ENCODE data around the gene LRGUK.

Gene LRGUK

DNA sequence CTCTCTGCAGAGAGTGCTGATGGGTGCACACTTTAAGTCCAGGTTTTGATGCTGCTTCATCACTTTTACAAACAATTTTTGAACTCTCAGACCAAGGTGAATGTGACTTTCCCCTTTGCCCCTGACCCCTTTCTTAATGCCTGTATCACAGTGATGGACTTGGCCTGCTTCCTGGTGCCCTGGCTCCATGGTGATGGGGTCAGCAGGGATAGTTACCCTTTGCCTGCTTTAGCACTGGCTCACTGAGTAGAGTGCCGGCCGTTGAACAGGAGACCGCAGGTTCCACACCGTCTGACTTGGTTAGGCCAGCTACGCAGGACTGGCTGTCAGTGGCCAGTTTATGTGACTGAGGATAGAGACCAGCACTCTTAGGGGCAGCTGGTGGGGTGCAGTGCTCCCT, 40.1 kb downstream of the LRGUK start:
- Histone ChIP-seq H3K4me1 (ENCODE audit: control insufficient read depth in 2 of 2, insufficient read depth in 1 of 2, low read depth in 1 of 2, low read length in 2 of 2) (peaks cover 0 to 4% of the 10 kb centered on the region in 2 donors), H3K18ac (ENCODE audit: low read length) (peak overlapping the region; percentile 49), H3K9ac (ENCODE audit: low read depth, low read length, poor library complexity) (no peak overlapping the region), H4K8ac (ENCODE audit: low read depth, low read length) (no peak overlapping the region), H2BK12ac (ENCODE audit: low read length) (no peak overlapping the region), H3K4ac (ENCODE audit: low read length) (no peak overlapping the region), H3K27ac (replicated peaks; ENCODE audit: low read length) (no peak overlapping the region), H3K14ac (ENCODE audit: low read length) (no peak overlapping the region), H3K23ac (ENCODE audit: low read depth, low read length, poor library complexity) (no peak overlapping the region), H4K91ac (ENCODE audit: low read depth, low read length, poor library complexity) (no peak overlapping the region), H2AK5ac (ENCODE audit: low read depth, low read length) (no peak overlapping the region), H3K79me1 (ENCODE audit: low read depth, low read length) (no peaks in the 10 kb centered on the region), H2BK5ac (ENCODE audit: low read length) (no peak overlapping the region), H2AFZ (ENCODE audit: low read length) (no peak overlapping the region), H3K36me3 (replicated peaks in 1 of 2; ENCODE audit: control insufficient read depth in 2 of 2, insufficient read depth in 2 of 2, low read length in 2 of 2) (no peaks in the 10 kb centered on the region), H2BK15ac (ENCODE audit: low read length) (no peak overlapping the region), H3K9me3 (replicated peaks in 1 of 2; ENCODE audit: control insufficient read depth in 2 of 2, insufficient read depth in 1 of 2, low read depth in 1 of 2, low read length in 2 of 2) (no peaks in the 10 kb centered on the region), H3K4me2 (ENCODE audit: insufficient read depth, low read length, poor library complexity, severe bottlenecking) (no peak overlapping the region), H2BK120ac (ENCODE audit: low read depth, low read length) (no peak overlapping the region), H3K4me3 (ENCODE audit: low read length in 2 of 2) (no peak overlapping the region), H3K27me3 (ENCODE audit: control insufficient read depth in 3 of 3, insufficient read depth in 3 of 3, low read depth in 1 of 3, low read length in 3 of 3) (no peaks in the 10 kb centered on the region)
- no CpG with 5 or more reads among the region's 5 CpGs for WGBS, 2 donors (ENCODE audit: extremely low coverage in 2 of 2, insufficient read length in 2 of 2, insufficient replicate concordance in 1 of 2)
- no peak for DNase-seq (ENCODE audit: low spot score)

DNA sequence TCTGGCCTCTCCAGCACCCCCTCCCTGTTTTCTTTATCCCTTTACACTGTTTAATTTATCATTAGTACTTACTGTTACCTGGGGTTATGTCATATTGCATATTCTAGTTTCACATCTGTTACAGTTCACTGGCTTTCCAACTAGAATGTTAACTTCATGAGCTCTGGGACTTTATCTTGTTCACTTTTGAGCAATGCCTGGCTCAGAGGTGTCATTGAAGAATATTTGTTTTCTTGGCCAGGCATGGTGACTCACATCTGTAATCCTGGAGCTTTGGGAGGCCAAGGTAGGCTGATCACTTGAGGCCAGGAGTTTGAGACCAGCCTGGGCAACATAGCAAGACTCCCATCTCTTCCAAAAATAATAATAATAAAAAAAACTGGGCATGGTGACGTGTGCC, 40.7 kb downstream of the LRGUK start:
- H3K9ac ChIP-seq (ENCODE audit: low read depth, low read length, poor library complexity) = no peak overlapping the region
- H3K4me1 ChIP-seq (ENCODE audit: control insufficient read depth in 2 of 2, insufficient read depth in 1 of 2, low read depth in 1 of 2, low read length in 2 of 2) = peaks cover 0 to 4% of the 10 kb centered on the region in 2 donors
- no peak overlapping the region for H2BK15ac ChIP-seq (ENCODE audit: low read length)
- no peak overlapping the region for H3K18ac ChIP-seq (ENCODE audit: low read length)
- H2BK12ac ChIP-seq (ENCODE audit: low read length) = no peak overlapping the region
- no CpG with 5 or more reads among the region's 1 CpG for WGBS, 2 donors (ENCODE audit: extremely low coverage in 2 of 2, insufficient read length in 2 of 2, insufficient replicate concordance in 1 of 2)
- no peak overlapping the region for H2BK120ac ChIP-seq (ENCODE audit: low read depth, low read length)
- H3K36me3 ChIP-seq (replicated peaks in 1 of 2; ENCODE audit: control insufficient read depth in 2 of 2, insufficient read depth in 2 of 2, low read length in 2 of 2) = no peaks in the 10 kb centered on the region
- H2AFZ ChIP-seq (ENCODE audit: low read length) = no peak overlapping the region
- H4K91ac ChIP-seq (ENCODE audit: low read depth, low read length, poor library complexity) = no peak overlapping the region
- no peak overlapping the region for H2BK5ac ChIP-seq (ENCODE audit: low read length)
- no peak overlapping the region for H2AK5ac ChIP-seq (ENCODE audit: low read depth, low read length)
- no peak overlapping the region for H3K23ac ChIP-seq (ENCODE audit: low read depth, low read length, poor library complexity)
- H3K4me2 ChIP-seq (ENCODE audit: insufficient read depth, low read length, poor library complexity, severe bottlenecking) = no peak overlapping the region
- no peak overlapping the region for H3K27ac ChIP-seq (replicated peaks; ENCODE audit: low read length)
- no peak overlapping the region for H3K4ac ChIP-seq (ENCODE audit: low read length)
- no peak overlapping the region for H4K8ac ChIP-seq (ENCODE audit: low read depth, low read length)
- H3K9me3 ChIP-seq (replicated peaks in 1 of 2; ENCODE audit: control insufficient read depth in 2 of 2, insufficient read depth in 1 of 2, low read depth in 1 of 2, low read length in 2 of 2) = no peaks in the 10 kb centered on the region
- no peak overlapping the region for H3K14ac ChIP-seq (ENCODE audit: low read length)
- H3K27me3 ChIP-seq (ENCODE audit: control insufficient read depth in 3 of 3, insufficient read depth in 3 of 3, low read depth in 1 of 3, low read length in 3 of 3) = no peaks in the 10 kb centered on the region
- DNase-seq (ENCODE audit: low spot score) = no peak
- no peaks in the 10 kb centered on the region for H3K79me1 ChIP-seq (ENCODE audit: low read depth, low read length)
- H3K4me3 ChIP-seq (ENCODE audit: low read length in 2 of 2) = no peak overlapping the region

DNA sequence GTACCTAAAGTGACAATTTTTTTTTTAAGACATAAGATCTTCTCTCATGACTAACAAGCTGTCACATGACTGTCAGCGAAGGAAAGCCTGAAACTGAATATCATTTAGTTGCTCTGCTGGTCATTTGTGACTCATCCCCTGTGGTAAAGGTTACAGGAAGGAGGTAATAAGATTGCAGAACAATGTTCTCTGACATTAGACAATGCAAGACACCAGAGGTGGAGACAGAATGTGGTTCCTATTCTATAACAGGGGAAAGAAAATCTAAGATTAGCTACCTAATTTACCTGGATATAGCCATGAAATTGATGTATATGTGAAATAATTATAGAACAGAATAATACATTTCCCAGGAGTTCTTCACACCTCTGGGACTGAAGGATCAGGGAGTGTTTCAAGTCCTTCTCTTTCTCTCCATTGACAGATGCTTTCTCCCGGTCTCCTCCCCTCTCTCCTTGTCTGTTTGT, 47.7 kb downstream of the LRGUK start:
- Histone ChIP-seq H3K4me1 (ENCODE audit: control insufficient read depth in 2 of 2, insufficient read depth in 1 of 2, low read depth in 1 of 2, low read length in 2 of 2) (peaks cover 0 to 7% of the 10 kb centered on the region in 2 donors), H3K4me3 (ENCODE audit: low read length in 2 of 2) (no peak overlapping the region), H3K9me3 (replicated peaks in 1 of 2; ENCODE audit: control insufficient read depth in 2 of 2, insufficient read depth in 1 of 2, low read depth in 1 of 2, low read length in 2 of 2) (no peaks in the 10 kb centered on the region), H3K27me3 (ENCODE audit: control insufficient read depth in 3 of 3, insufficient read depth in 3 of 3, low read depth in 1 of 3, low read length in 3 of 3) (no peaks in the 10 kb centered on the region), H2BK15ac (ENCODE audit: low read length) (no peak overlapping the region), H3K4me2 (ENCODE audit: insufficient read depth, low read length, poor library complexity, severe bottlenecking) (no peak overlapping the region), H3K27ac (replicated peaks; ENCODE audit: low read length) (no peak overlapping the region), H2BK5ac (ENCODE audit: low read length) (no peak overlapping the region), H3K36me3 (replicated peaks in 1 of 2; ENCODE audit: control insufficient read depth in 2 of 2, insufficient read depth in 2 of 2, low read length in 2 of 2) (no peaks in the 10 kb centered on the region), H2BK12ac (ENCODE audit: low read length) (no peak overlapping the region), H3K14ac (ENCODE audit: low read length) (no peak overlapping the region), H3K18ac (ENCODE audit: low read length) (no peak overlapping the region), H3K9ac (ENCODE audit: low read depth, low read length, poor library complexity) (no peak overlapping the region), H2BK120ac (ENCODE audit: low read depth, low read length) (no peak overlapping the region), H4K8ac (ENCODE audit: low read depth, low read length) (no peak overlapping the region), H3K23ac (ENCODE audit: low read depth, low read length, poor library complexity) (no peak overlapping the region), H2AK5ac (ENCODE audit: low read depth, low read length) (no peak overlapping the region), H3K79me1 (ENCODE audit: low read depth, low read length) (no peaks in the 10 kb centered on the region), H3K4ac (ENCODE audit: low read length) (no peak overlapping the region), H2AFZ (ENCODE audit: low read length) (no peak overlapping the region), H4K91ac (ENCODE audit: low read depth, low read length, poor library complexity) (no peak overlapping the region)
- DNase-seq (ENCODE audit: low spot score) = no peak
- WGBS, 2 donors (ENCODE audit: extremely low coverage in 2 of 2, insufficient read length in 2 of 2, insufficient replicate concordance in 1 of 2) = no CpG with 5 or more reads among the region's 2 CpGs

DNA sequence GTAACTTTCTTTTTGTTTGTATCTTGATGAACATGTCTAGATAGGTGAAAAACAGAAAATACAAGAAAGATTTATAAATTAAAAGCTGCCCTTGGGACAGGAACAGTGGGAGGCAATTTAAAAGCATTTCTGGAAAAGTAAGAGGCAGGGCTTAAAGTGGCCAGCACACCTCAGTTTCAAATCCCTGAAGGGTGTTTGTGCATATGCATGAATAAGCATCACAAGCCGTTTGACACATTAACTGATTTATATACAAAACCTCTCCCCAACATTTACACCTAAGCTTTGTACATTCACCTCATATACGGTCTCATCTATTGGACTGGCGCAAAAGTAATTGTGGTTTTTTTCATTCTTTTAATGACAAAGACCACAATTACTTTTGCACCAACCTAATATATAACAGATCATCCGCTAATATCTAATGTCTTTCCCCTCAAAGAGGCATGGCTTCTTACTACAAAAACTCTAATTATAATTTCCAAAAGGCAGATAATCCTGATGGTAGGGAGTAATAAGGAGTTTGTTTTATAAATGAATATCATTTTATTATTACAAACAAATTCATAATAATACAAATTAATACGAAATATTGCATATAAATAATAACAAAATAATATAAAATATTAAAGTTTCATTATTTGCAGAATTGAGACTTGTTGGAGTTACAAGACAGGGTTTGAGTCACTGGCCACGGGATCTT, 48.3 kb downstream of the LRGUK start:
- Histone ChIP-seq H3K14ac (ENCODE audit: low read length) (no peak overlapping the region), H3K4me3 (ENCODE audit: low read length in 2 of 2) (no peak overlapping the region), H2BK15ac (ENCODE audit: low read length) (no peak overlapping the region), H3K4me1 (ENCODE audit: control insufficient read depth in 2 of 2, insufficient read depth in 1 of 2, low read depth in 1 of 2, low read length in 2 of 2) (peaks cover 0 to 7% of the 10 kb centered on the region in 2 donors), H3K23ac (ENCODE audit: low read depth, low read length, poor library complexity) (no peak overlapping the region), H2BK5ac (ENCODE audit: low read length) (no peak overlapping the region), H2BK120ac (ENCODE audit: low read depth, low read length) (no peak overlapping the region), H3K79me1 (ENCODE audit: low read depth, low read length) (no peaks in the 10 kb centered on the region), H3K4me2 (ENCODE audit: insufficient read depth, low read length, poor library complexity, severe bottlenecking) (no peak overlapping the region), H4K8ac (ENCODE audit: low read depth, low read length) (no peak overlapping the region), H3K27ac (replicated peaks; ENCODE audit: low read length) (no peak overlapping the region), H2AK5ac (ENCODE audit: low read depth, low read length) (no peak overlapping the region), H4K91ac (ENCODE audit: low read depth, low read length, poor library complexity) (no peak overlapping the region), H3K9ac (ENCODE audit: low read depth, low read length, poor library complexity) (no peak overlapping the region), H3K36me3 (replicated peaks in 1 of 2; ENCODE audit: control insufficient read depth in 2 of 2, insufficient read depth in 2 of 2, low read length in 2 of 2) (no peaks in the 10 kb centered on the region), H3K4ac (ENCODE audit: low read length) (no peak overlapping the region), H3K18ac (ENCODE audit: low read length) (no peak overlapping the region), H3K27me3 (ENCODE audit: control insufficient read depth in 3 of 3, insufficient read depth in 3 of 3, low read depth in 1 of 3, low read length in 3 of 3) (no peaks in the 10 kb centered on the region), H2BK12ac (ENCODE audit: low read length) (no peak overlapping the region), H2AFZ (ENCODE audit: low read length) (no peak overlapping the region), H3K9me3 (replicated peaks in 1 of 2; ENCODE audit: control insufficient read depth in 2 of 2, insufficient read depth in 1 of 2, low read depth in 1 of 2, low read length in 2 of 2) (no peaks in the 10 kb centered on the region)
- no peak for DNase-seq (ENCODE audit: low spot score)
- WGBS, 2 donors (ENCODE audit: extremely low coverage in 2 of 2, insufficient read length in 2 of 2, insufficient replicate concordance in 1 of 2) = no CpG with 5 or more reads among the region's 6 CpGs

All from neuronal stem cell (in vitro differentiated cells).